MM.1S (cell line): ENCODE measurements around the gene TNIK.

Experiments used
- CTCF ChIP-seq: fragments of 300-600 bp; sonication (generic); IDR thresholded peaks from 2 replicates; pipeline ENCODE4 v1.5.1; 2016; ENCODE audit warnings: antibody characterized with exemption, low read length, mixed read lengths
- EZH2 ChIP-seq: fragments of 300-600 bp; sonication (generic); optimal IDR thresholded peaks from 2 replicates; pipeline ENCODE3; 2017; ENCODE audit warnings: low read depth, mild to moderate bottlenecking, antibody characterized with exemption, low read length, mixed read lengths

DNA sequence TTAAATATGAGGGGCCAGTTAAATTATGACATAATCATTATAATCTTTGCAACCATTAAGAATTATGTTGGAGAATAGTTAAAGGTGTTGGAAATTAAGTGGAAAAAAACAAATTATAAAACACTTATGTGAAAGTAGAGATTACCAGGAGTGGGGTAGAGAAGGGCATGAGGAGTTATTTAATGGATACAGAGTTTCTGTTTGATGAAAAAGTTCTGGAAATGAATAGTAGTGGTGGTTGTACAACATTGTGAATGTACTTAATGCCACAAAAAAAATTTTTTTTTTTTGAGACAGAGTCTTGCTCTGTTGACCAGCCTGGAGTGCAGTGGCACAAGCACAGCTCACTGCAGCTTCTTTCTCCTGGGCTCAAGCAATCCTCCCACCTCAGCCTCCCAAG, 25.1 kb upstream of the TNIK start:
- no peak for TF ChIP-seq CTCF
- no peak for TF ChIP-seq EZH2
